ENCODE measurements around the gene MGAT5B.

The MGAT5B gene

GRCh38 chr17:76892329-76892728 lies 24.1 kb downstream of the MGAT5B start:
- no peak for DNase-seq
- no peak for TF ChIP-seq CTCF (IDR thresholded peaks at IDR 0.05; ENCODE audit: low read depth, low read length)
- no peaks in the 10 kb centered on the region for H3K27me3 ChIP-seq
- no peaks in the 10 kb centered on the region for H3K4me1 ChIP-seq
- H3K9me3 ChIP-seq = no peaks in the 10 kb centered on the region
- H3K36me3 ChIP-seq = 0 out of 2 replicates have a peak, but pooled peaks cover 5% of the 10 kb centered on the region
- H3K4me3 ChIP-seq (ENCODE audit: low read depth, low read length) = no peak overlapping the region

GRCh38 chr17:76893623-76894334 lies 25.6 kb downstream of the MGAT5B start:
- DNase-seq = no peak
- Histone ChIP-seq H3K9me3 (no peaks in the 10 kb centered on the region), H3K27me3 (no peaks in the 10 kb centered on the region), H3K4me1 (no peaks in the 10 kb centered on the region), H3K36me3 (0 out of 2 replicates have a peak, but pooled peaks cover 5% of the 10 kb centered on the region), H3K4me3 (ENCODE audit: low read depth, low read length) (no peak overlapping the region)
- TF ChIP-seq CTCF (IDR thresholded peaks at IDR 0.05; ENCODE audit: low read depth, low read length) = no peak

GRCh38 chr17:76894842-76895241 lies 26.6 kb downstream of the MGAT5B start:
- no peak for DNase-seq
- no peak overlapping the region for H3K4me3 ChIP-seq (ENCODE audit: low read depth, low read length)
- no peak for TF ChIP-seq CTCF (IDR thresholded peaks at IDR 0.05; ENCODE audit: low read depth, low read length)

GRCh38 chr17:76897023-76897422 lies 28.8 kb downstream of the MGAT5B start:
- no peak for DNase-seq
- Histone ChIP-seq H3K4me1 (peaks cover 4% of the 10 kb centered on the region; the same call in 1 of the 2 replicates), H3K4me3 (ENCODE audit: low read depth, low read length) (no peak overlapping the region), H3K27me3 (no peaks in the 10 kb centered on the region), H3K9me3 (no peaks in the 10 kb centered on the region), H3K36me3 (0 out of 2 replicates have a peak, but pooled peaks cover 9% of the 10 kb centered on the region)
- TF ChIP-seq CTCF (IDR thresholded peaks at IDR 0.05; ENCODE audit: low read depth, low read length) = no peak

More at GRCh38 chr17:76894842-76895241, 26.6 kb downstream of the MGAT5B start:
- Histone ChIP-seq H3K4me1 (no peaks in the 10 kb centered on the region), H3K27me3 (no peaks in the 10 kb centered on the region), H3K9me3 (no peaks in the 10 kb centered on the region), H3K36me3 (0 out of 2 replicates have a peak, but pooled peaks cover 9% of the 10 kb centered on the region)

GRCh38 chr17:76899414-76899813 lies 31.2 kb downstream of the MGAT5B start:
- Histone ChIP-seq H3K27me3 (no peaks in the 10 kb centered on the region), H3K4me1 (peaks cover 9% of the 10 kb centered on the region; the same call in 1 of the 2 replicates), H3K36me3 (peaks cover 23% of the 10 kb centered on the region), H3K9me3 (no peaks in the 10 kb centered on the region), H3K4me3 (ENCODE audit: low read depth, low read length) (no peak overlapping the region)
- TF ChIP-seq CTCF (IDR thresholded peaks at IDR 0.05; ENCODE audit: low read depth, low read length) = no peak
- DNase-seq = no peak

GRCh38 chr17:76900723-76901122 lies 32.5 kb downstream of the MGAT5B start:
- TF ChIP-seq CTCF (IDR thresholded peaks at IDR 0.05; ENCODE audit: low read depth, low read length) = no peak
- Histone ChIP-seq H3K9me3 (no peaks in the 10 kb centered on the region), H3K4me1 (peaks cover 9% of the 10 kb centered on the region; the same call in 1 of the 2 replicates), H3K27me3 (no peaks in the 10 kb centered on the region), H3K4me3 (ENCODE audit: low read depth, low read length) (no peak overlapping the region), H3K36me3 (peaks cover 27% of the 10 kb centered on the region)
- DNase-seq = no peak

Data from BE2C (cell line).